HTR-8/SVneo (cell line): ENCODE data around the gene ANXA1.
A peak's percentile ranks its signal among the peaks of the same experiment; 100 is the strongest.

Source experiments
- DNase-seq: peaks from one replicate; pipeline ENCODE4 v3.0.0; 2011; ENCODE audit warnings: low spot score, mixed read lengths; ENCODE audit not compliant: insufficient read length
- FAIRE-seq: peaks from 2 replicates; lab custom pipeline; 2011; peaks lifted over from hg19 to GRCh38; lab: Jason Lieb, UNC

ANXA1 gene

GRCh38 chr9:73199886-73200285 is 48.2 kb downstream of the ANXA1 start:
- FAIRE-seq (no peak), DNase-seq (no peak)

GRCh38 chr9:73200694-73201452 is 49.2 kb downstream of the ANXA1 start:
- FAIRE-seq (no peak), DNase-seq (peak; percentile 11)

DNA sequence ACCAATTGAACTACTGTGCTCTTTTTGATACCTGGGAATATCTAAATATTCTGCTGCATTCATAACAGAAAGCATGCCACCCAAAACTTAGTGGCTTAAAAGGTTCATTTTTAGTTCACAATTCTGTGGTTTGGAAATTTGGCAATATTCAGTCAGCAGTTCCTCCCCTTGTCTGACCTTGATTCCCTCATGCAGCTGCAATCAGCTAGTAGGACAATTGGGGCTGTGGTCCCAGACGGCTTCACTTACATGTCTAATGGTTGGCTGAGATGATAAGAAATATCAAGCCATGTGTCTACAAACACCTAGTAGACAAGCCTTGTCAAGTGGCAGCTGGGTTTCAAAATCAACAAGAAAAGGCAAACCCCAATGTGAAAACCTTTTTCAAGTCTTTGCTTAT is 51.3 kb downstream of the ANXA1 start:
- no peak for FAIRE-seq
- no peak for DNase-seq

DNA sequence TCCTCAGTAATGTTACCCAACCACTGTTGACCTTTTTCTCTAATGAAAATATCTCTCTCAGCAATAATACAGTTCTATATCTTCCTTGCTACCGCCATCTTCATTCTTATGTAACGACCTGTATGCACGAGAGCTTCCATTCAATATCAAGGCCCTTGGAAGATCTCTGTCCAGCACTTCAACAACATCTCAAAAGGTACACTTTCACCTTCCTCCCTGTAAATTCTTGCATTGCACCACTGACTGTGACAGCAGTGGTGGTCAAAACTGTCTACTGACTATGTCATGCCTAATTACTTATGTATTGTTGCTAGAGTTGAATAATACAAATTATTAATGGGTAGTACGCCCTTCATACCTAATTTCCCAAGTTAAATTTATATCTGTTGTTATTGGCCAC is 53.3 kb downstream of the ANXA1 start:
- no peak for FAIRE-seq

DNA sequence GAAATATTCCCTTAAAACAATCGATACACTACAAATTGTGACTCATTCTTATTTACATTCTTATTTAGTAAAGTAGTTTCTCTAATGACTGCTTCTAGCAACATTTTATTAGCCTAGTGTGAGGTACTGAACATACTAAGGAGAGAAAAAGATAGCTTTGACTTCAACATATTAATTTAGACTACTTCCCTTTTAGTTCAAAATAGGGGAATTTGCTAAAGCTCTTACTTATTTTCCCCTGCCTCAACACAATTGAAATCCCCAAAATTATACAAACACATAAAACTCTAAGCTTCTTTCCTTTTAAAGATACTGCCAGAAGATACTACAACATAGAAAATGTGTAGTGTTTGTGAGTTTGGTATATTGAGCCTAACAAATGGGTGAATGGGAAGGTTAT is 55.2 kb downstream of the ANXA1 start:
- no peak for DNase-seq
- no peak for FAIRE-seq

More for the DNA sequence above, 53.3 kb downstream of the ANXA1 start:
- DNase-seq, result no peak

- DNase-seq (no peak), FAIRE-seq (no peak)
These were observed 59.4 kb downstream of the ANXA1 start for GRCh38 chr9:73210886-73211666.

GRCh38 chr9:73213300-73213699 is 61.6 kb downstream of the ANXA1 start:
- no peak for DNase-seq
- FAIRE-seq, result no peak

DNA sequence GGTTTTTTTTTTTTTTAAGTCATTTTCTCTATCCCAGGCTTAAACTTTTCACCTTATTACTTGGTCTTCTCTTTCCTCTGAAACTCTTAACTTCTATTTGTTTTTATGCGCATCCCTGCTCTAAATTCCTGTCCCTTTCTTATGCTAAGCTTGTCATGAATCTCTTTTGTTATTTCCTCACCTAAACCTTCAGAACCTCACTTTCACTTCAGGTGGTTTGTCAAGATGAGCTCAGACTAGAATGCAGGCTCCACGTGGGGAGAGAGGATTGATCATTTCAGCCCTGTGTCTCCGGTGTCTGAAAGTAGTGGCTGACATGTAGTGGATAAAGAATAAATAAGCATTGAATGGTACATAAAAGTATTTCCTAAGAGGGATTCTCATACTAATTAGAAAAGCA is 63.6 kb downstream of the ANXA1 start:
- no peak for DNase-seq
- no peak for FAIRE-seq

- no peak for DNase-seq
- no peak for FAIRE-seq
These were observed 64.4 kb downstream of the ANXA1 start for GRCh38 chr9:73216100-73216499.
